HG03103 (cell line): ENCODE results near the gene ALDH3B2.
A peak's percentile ranks its signal among the peaks of the same experiment; 100 is the strongest.
"Not testable (repeated sequence)": the region's sequence is repeated elsewhere in the genome, so short reads cannot be mapped to it uniquely, and the experiment has no call there.

Source experiments
- ATAC-seq: cut with Tn5 transposase; IDR thresholded peaks from one replicate; pipeline ENCODE4 v1.9.1; 2021; ENCODE audit warnings: low read depth; ENCODE audit not compliant: unreplicated experiment

Gene ALDH3B2

GRCh38 chr11:67631411-67631810, 43.0 kb downstream of the ALDH3B2 start:
- ATAC-seq: no peak

DNA sequence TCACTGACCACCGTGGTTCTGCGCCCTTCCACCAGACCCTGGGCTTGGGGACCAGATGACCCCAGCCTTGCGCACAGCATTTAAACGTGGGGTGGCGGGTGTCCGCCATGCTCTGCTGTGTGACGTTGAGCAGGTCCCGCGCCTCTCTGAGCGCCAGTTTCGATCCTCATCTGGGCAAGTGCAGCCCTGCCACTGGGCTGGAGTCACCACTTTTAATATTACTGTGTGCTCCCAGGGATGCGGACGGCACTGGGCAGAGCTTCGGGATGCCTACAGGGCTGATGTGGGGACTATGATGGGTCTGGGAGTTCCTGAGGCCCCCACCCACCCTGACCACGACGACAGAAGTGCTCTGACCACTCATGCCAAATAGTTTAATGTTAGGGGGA, 43.5 kb downstream of the ALDH3B2 start:
- no peak for ATAC-seq

DNA sequence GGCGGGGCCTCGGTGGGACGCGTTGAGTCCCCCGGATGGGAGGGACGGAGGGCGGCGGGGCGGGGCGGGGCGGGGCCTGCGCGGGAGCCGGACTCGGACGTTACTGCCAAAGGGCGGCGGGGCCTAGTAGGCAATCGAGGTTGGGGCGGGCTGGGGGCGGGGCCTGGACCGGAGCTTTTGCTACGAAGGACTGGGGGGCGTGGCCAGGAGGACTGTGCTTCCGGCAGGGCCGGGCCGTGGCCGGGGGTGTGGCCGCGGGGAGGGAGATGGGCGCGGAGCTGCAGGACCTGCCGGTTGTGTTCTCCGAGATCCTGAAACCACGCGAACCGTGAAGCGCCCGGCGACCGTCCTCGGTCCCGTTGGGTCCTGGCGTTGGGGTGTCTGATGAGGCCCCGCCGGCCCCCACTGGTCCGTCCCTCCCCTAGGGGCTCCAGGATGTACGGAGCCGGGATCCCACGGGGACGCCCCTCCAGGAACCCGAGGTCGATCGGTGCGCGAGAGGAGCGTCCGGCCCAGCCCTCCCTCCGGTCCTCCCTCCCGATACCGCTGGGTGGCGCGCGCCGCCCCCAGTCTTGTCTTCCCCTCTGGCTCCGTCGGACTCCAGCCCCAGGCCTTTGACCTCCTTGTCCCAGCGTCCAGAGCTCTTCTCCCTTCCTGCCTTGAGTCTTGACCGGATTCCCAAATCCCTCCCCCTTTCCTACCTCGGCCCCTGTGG, 44.0 kb downstream of the ALDH3B2 start:
- peak; percentile 55 for ATAC-seq

DNA sequence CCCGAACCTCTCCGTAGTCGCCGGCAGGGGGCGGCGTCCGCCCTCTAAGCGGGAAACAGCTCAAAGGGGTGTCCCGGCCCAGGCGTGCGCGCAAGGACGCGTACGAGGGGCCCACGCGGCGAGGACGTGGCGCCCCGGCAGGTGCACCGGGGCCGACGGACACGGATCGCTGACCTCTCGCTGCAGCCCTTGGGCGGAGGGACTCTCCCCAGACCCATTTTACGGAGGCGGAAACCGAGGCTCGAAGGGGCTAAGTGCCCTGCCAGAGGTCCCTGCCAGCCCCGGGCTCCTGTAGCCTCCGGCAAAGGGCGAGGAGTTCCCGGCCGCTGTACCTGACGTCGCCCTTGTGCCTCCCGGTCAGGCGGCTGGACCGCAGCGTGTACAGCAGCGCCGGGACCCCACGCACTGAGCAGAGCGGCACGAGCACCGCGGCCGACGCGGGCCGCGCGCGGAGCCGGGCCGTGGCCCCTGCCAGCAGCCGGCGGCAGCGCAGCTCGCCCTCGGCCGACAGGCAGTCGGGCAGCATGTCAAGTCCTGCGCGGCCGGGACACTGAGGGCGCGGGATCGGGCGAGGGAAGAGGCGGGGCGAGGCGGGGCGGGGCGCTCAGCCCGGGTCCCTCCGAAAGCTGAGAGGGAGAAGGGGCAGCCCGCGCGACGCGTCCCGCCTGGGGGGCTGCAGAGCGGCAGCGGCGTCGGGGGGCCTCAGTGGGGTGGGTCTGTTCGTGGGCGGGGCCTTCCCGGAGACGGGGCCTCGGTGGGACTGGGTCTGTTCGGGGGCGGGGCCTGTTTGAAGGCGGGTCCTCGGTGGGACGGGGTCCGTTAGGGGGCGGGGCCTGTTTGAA, 44.8 kb downstream of the ALDH3B2 start, which contains the start of gene NUDT8:
Gene NUDT8, minus strand, starts transcription at position 552 of the 842 bp plus-strand sequence. Its CDS starts 26 bp downstream, at position 526.
- peak; percentile 42 for ATAC-seq

DNA sequence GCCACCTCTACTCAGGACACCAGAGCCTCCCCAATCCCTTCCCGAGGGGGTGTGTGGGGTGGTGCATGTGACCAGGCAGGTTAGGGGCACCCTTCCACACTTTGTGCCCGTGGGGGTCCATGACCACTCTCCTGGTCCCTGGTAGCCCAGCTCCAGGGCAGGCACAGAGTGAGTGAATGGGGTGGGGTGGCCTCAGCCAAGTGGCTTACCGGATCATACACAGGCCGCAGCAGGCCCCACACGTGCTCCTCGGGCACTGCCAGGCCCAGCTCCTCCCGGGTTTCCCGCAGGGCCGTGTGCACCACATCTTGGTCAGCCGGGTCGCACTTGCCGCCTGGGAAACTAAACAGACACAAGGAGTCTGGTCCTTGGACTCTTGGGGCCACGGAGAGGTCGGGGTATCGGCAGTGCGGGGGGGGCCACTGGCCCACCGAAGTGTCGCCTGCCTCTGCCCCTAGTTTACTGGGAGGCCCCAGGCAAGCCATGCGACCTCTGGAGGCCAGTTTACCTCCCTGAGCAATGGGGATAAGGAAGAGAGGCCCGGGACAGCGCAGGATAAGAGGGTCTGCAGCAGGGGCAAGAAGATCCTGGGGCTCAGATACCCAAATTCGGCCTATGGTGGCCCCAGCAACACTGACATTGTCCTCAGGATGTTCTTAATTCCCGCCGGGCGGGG, 45.6 kb downstream of the ALDH3B2 start:
- ATAC-seq: no peak

- ATAC-seq: no peak
Observed at GRCh38 chr11:67627812-67628624, 46.4 kb downstream of the ALDH3B2 start.

DNA sequence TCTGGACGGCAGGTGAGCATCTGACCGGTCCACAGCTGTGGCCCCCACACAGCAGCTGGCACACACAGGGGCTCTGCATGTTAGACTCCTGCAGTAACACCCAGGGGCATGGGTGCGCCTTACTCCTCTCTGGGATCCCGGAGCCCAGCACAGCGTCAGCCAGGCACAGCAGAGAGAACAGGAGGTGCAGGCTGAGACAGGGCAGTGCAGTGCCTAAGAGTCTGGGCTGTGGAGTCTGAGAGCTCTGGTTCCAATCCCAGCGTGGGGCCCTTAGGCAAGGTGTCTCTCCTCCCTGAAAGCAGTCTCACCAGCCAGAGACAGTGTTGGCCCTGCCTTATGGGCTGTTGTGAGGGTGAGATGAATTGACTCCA, 47.0 kb downstream of the ALDH3B2 start:
- no peak for ATAC-seq

- ATAC-seq: no peak
Observed at GRCh38 chr11:67626970-67627369, 47.5 kb downstream of the ALDH3B2 start.

GRCh38 chr11:67626131-67626833, 48.1 kb downstream of the ALDH3B2 start:
- not testable (repeated sequence) for ATAC-seq

DNA sequence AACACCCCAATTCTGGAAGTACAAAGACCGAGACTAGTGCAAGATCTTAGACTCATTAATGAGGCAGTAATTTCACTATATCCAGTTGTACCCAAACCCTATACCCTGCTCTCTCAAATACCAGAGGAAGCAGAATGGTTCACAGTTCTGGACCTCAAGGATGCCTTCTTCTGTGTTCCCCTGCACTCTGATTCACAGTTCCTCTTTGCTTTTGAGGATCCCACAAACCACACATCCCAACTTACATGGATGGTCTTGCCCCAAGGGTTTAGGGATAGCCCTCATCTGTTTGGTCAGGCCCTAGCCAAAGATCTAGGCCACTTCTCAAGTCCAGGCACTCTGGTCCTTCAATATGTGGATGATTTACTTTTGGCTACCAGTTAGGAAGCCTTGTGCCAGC, 50.6 kb downstream of the ALDH3B2 start:
- not testable (repeated sequence) for ATAC-seq

GRCh38 chr11:67622905-67623304, 51.5 kb downstream of the ALDH3B2 start:
- ATAC-seq: not testable (repeated sequence)

DNA sequence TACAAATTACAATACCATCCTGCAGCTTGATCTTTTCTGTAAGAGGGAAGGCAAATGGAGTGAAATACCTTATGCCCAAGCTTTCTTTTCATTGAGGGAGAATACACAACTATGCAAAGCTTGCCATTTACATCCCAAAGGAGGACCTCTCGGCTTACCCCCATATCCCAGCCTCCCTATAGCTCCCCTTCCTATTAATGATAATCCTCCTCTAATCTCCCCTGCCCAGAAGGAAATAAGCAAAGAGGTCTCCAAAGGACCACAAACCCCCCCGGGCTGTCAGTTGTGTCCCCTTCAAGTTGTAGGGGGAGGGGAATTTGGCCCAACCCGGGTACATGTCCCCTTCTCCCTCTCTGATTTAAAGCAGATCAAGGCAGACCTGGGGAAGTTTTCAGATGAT, 52.5 kb downstream of the ALDH3B2 start:
- not testable (repeated sequence) for ATAC-seq

GRCh38 chr11:67620621-67621020, 53.8 kb downstream of the ALDH3B2 start:
- ATAC-seq: not testable (repeated sequence)

- not testable (repeated sequence) for ATAC-seq
Observed at GRCh38 chr11:67619683-67620618, 54.5 kb downstream of the ALDH3B2 start.

DNA sequence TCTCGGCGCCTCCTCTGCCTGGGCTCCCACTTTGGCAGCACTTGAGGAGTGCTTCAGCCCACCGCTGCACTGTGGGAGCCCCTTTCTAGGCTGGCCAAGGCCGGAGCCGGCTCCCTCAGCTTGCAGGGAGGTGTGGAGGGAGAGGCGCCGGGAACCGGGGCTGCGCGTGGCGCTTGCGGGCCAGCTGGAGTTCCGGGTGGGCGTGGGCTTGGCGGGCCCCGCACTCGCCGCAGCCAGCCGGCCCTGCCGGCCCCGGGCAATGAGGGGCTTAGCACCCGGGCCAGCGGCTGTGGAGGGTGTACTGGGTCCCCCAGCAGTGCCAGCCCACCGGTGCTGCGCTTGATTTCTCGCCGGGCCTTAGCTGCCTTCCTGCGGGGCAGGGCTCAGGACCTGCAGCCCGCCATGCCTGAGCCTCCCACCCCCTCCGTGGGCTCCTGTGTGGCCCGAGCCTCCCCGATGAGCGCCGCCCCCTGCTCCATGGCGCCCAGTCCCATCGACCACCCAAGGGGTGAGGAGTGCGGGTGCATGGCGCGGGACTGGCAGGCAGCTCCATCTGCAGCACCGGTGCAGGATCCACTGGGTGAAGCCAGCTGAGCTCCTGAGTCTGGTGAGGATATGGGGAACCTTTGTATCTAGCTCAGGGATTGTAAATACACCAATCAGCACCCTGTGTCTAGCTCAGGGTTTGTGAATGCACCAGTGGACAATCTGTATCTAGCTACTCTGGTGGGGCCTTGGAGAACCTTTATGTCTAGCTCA, 55.3 kb downstream of the ALDH3B2 start:
- not testable (repeated sequence) for ATAC-seq

GRCh38 chr11:67617243-67617953, 57.0 kb downstream of the ALDH3B2 start:
- ATAC-seq: no peak
